Thoracic aorta (tissue), 2 donors: ENCODE measurements around the gene ALX3. TPM values are rescaled to one million over a fixed set of nuclear protein-coding genes. Genes with fewer than 3 reads are reported as not detected.

Experiments
- ATAC-seq: fragments of 150-250 bp; one replicate; pipeline ENCODE4 v1.8.0; 2017; ENCODE audit warnings: low read depth; ENCODE audit not compliant: insufficient number of reproducible peaks, low FRiP score
- DNase-seq: peaks from one replicate; pipeline ENCODE4 v3.0.0-alpha.2; 2020; ENCODE audit warnings: low spot score
- H3K27ac ChIP-seq, 2 donors: fragments of 200-600 bp; sonication (generic); 1 replicate in 1 of 2; 2 replicates in 1 of 2; pipeline ENCODE4 v1.5.1; 2016; ENCODE audit warnings: mild to moderate bottlenecking in 2 of 2, moderate library complexity in 2 of 2
- H3K27me3 ChIP-seq: fragments of 200-600 bp; sonication (generic); replicated peaks from 2 replicates; pipeline ENCODE4 v1.6.0; 2016; ENCODE audit warnings: mild to moderate bottlenecking; ENCODE audit not compliant: insufficient read depth
- H3K36me3 ChIP-seq: fragments of 200-600 bp; sonication (generic); one replicate; pipeline ENCODE4 v1.5.1; 2016
- H3K4me1 ChIP-seq, 2 donors: fragments of 200-600 bp; sonication (generic); 1 replicate in 1 of 2; 2 replicates in 1 of 2; pipeline versions ENCODE4 v1.5.1 to v1.6.0; 2016; ENCODE audit warnings: low read depth in 2 of 2, mild to moderate bottlenecking in 1 of 2; ENCODE audit not compliant: control insufficient read depth in 1 of 2
- H3K4me3 ChIP-seq: fragments of 200-600 bp; sonication (generic); 2 replicates; pipeline ENCODE4 v1.5.1; 2016; ENCODE audit warnings: mild to moderate bottlenecking
- H3K9me3 ChIP-seq: fragments of 200-600 bp; sonication (generic); 2 replicates; pipeline ENCODE4 v1.5.1; 2016
- CTCF ChIP-seq: fragments of 200-600 bp; sonication (generic); IDR thresholded peaks from one replicate; pipeline ENCODE4 v1.5.1; 2019; ENCODE audit warnings: antibody characterized with exemption
- total RNA-seq, 2 donors: library from RNA; depleted of rRNA; stranded (reverse); fragments of >200 nt; gene quantifications; one replicate each; pipeline versions ENCODE4 v1.1.0 to v1.2.3, GENCODE V29; 2016

Gene ALX3
- total RNA-seq, 2 donors from 2014 or later: not detected

DNA sequence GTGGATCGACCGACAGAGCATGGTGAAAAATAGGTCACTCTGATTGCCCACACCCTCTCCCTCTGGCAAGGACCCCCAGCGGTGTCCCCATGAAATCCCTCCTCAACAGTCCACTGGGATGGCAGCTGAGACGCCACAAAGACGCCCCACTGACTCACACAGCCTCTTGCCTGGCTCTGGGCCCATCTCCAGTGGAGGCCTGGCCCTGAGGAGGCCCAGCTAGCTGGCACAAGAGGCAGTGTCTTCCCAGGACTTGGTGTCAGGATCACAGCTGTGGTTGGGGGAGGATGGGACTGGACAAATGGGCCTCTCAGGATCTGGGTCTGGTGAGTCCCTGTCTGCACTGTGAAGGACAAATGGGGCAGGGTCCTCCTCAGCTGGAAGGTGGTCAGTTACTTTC is 4.6 kb downstream of the ALX3 start:
- H3K9me3 ChIP-seq: no peaks in the 10 kb centered on the region
- ATAC-seq: no peak

GRCh38 chr1:110064576-110065337 is 5.7 kb downstream of the ALX3 start:
- peaks cover 21% of the 10 kb centered on the region for H3K27me3 ChIP-seq

More for the DNA sequence above, 4.6 kb downstream of the ALX3 start:
- DNase-seq: no peak
- H3K4me3 ChIP-seq: no peak overlapping the region
- H3K4me1 ChIP-seq: peaks cover 8 to 16% of the 10 kb centered on the region in 2 donors
- no peaks in the 10 kb centered on the region for H3K36me3 ChIP-seq
- TF ChIP-seq CTCF: no peak
- H3K27me3 ChIP-seq: peaks cover 23% of the 10 kb centered on the region
- H3K27ac ChIP-seq: no peak overlapping the region

DNA sequence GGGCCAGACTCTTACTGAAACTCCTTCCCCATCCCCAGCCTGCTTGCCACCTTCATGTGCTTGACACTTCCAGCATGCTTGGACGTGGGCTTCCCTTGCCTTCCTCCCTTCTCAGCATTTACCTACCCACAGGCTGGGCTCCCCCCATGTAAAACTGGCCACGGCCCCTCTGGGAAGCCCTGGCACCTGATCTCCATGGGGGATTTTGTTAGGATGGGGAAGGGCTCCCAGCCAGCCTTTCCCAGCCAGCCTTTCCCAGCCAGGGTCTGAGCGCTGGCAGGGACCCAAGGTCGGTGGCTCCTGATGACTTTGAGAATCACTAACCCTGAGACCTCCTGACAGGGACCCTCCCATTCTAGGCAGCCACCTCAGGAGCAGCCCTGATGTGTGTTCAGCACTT is 6.7 kb downstream of the ALX3 start:
- H3K27me3 ChIP-seq: peaks cover 11% of the 10 kb centered on the region
- no peak overlapping the region for H3K27ac ChIP-seq
- no peaks in the 10 kb centered on the region for H3K9me3 ChIP-seq
- DNase-seq (no peak), ATAC-seq (no peak)
- no peak for TF ChIP-seq CTCF
- no peaks in the 10 kb centered on the region for H3K36me3 ChIP-seq
- H3K4me3 ChIP-seq: no peak overlapping the region
- H3K4me1 ChIP-seq: peaks cover 0 to 5% of the 10 kb centered on the region in 2 donors

More at GRCh38 chr1:110064576-110065337, 5.7 kb downstream of the ALX3 start:
- H3K27ac ChIP-seq: no peak overlapping the region
- no peak overlapping the region for H3K4me3 ChIP-seq
- H3K9me3 ChIP-seq: no peaks in the 10 kb centered on the region
- no peak for TF ChIP-seq CTCF
- no peak for ATAC-seq
- no peak for DNase-seq
- peaks cover 3 to 10% of the 10 kb centered on the region in 2 donors for H3K4me1 ChIP-seq
- no peaks in the 10 kb centered on the region for H3K36me3 ChIP-seq

DNA sequence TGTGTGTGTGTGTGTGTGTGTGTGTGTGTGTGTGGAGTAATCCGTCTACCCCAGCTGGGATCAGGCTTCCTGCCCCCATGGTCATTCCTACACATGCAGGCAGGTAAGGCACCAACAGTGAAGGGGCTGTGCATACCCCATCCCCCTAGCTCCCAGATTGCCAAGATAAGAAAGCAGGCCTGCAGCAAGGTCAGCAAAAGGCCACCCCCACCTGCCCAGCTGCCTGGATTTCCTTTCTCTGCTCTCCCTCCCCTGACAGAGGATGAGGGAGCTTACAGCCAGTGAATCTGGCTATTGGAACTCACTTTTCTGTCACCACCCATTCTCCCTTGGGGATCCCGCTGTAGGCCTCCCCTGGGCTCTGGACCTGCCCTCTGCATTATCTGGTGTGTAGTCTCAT is 7.9 kb downstream of the ALX3 start:
- H3K9me3 ChIP-seq: no peaks in the 10 kb centered on the region
- no peaks in the 10 kb centered on the region for H3K36me3 ChIP-seq
- no peak overlapping the region for H3K4me3 ChIP-seq
- no peak overlapping the region for H3K27ac ChIP-seq
- no peak for ATAC-seq
- DNase-seq: no peak
- no peak for TF ChIP-seq CTCF
- no peaks in the 10 kb centered on the region for H3K4me1 ChIP-seq
- no peaks in the 10 kb centered on the region for H3K27me3 ChIP-seq

- ATAC-seq (no peak), DNase-seq (no peak)
- no peak for TF ChIP-seq CTCF
- Histone ChIP-seq H3K36me3 (peaks cover 8% of the 10 kb centered on the region), H3K9me3 (no peaks in the 10 kb centered on the region), H3K4me3 (no peak overlapping the region), H3K4me1 (no peaks in the 10 kb centered on the region), H3K27me3 (no peaks in the 10 kb centered on the region), H3K27ac (no peak overlapping the region)
Observed at GRCh38 chr1:110061341-110061740, 9.1 kb downstream of the ALX3 start.
